ENCODE results near the gene OGFR. TPM values are rescaled to one million over a fixed set of nuclear protein-coding genes. Genes with fewer than 3 reads are reported as not detected.

Gene OGFR
- total RNA-seq, 1 donor from 2014 or later, result 56.5 TPM

Other genes with a start within 250 kb of the OGFR start
- gene SLCO4A1, start 162.3 kb upstream of the OGFR start, total RNA-seq, result 3.7 to 4.5 TPM (median 4.3 TPM) in 3 replicates
- gene NTSR1, start 96.0 kb upstream of the OGFR start, total RNA-seq, result 0.36 to 0.71 TPM (median 0.54 TPM) in 3 replicates
- gene MRGBP, start 8.4 kb upstream of the OGFR start, total RNA-seq, result 18.4 to 20.8 TPM (median 20.4 TPM) in 3 replicates
- gene COL9A3, start 12.2 kb downstream of the OGFR start, total RNA-seq, result 573 to 576 TPM (median 576 TPM) in 3 replicates
- gene TCFL5, start 57.0 kb downstream of the OGFR start, total RNA-seq, result 12.0 to 12.6 TPM (median 12.2 TPM) in 3 replicates
- 70.3 to 73.1 TPM (median 70.5 TPM) in 3 replicates for gene DIDO1, start 121.7 kb downstream of the OGFR start, total RNA-seq
- gene GID8, start 133.3 kb downstream of the OGFR start, total RNA-seq, result 57.8 to 59.2 TPM (median 57.9 TPM) in 3 replicates
- 5.3 to 7.1 TPM (median 5.7 TPM) in 3 replicates for gene SLC17A9, start 147.9 kb downstream of the OGFR start, total RNA-seq
- not detected in 3 replicates for gene BHLHE23, start 202.1 kb downstream of the OGFR start, total RNA-seq